ENCODE results near the gene CNPY1. TPM values are rescaled to one million over a fixed set of nuclear protein-coding genes. Genes with fewer than 3 reads are reported as not detected.

The CNPY1 gene
- total RNA-seq, 4 donors from 2014 or later = not detected

- intact Hi-C loops (cut with DNase I; ENCODE audit: low total_unique reads) (no loop called here), in situ Hi-C loops (cut with MboI; ENCODE audit: low pct_ligation_motif_present in 1 of 4, low pct_unique_long_range_greater_than_20kb in 1 of 4, low sequenced_read_pairs in 3 of 4) (no loop called here)
- no peaks in the 10 kb centered on the region for H3K36me3 ChIP-seq
- H3K27me3 ChIP-seq = peaks cover 5% of the 10 kb centered on the region
- H3K4me1 ChIP-seq = no peaks in the 10 kb centered on the region
- no peaks in the 10 kb centered on the region for H3K9me3 ChIP-seq
- no peak for DNase-seq
- TF ChIP-seq CTCF (IDR thresholded peaks at IDR 0.05) (no peak), EP300 (IDR thresholded peaks at IDR 0.05; ENCODE audit: low read depth) (no peak), POLR2AphosphoS5 (IDR thresholded peaks at IDR 0.05) (no peak), POLR2A (IDR thresholded peaks at IDR 0.05) (no peak)
- no peak overlapping the region for H3K4me3 ChIP-seq
- H3K27ac ChIP-seq = no peak overlapping the region
- WGBS, 2 donors (ENCODE audit: low coverage in 1 of 2) = 82 to 84% methylated on average over 16 to 18 of the region's 18 CpGs
Observed at GRCh38 chr7:155560982-155561686, 14.8 kb upstream of the CNPY1 start.

- intact Hi-C loops (cut with DNase I; ENCODE audit: low total_unique reads) = no loop called here
- no peaks in the 10 kb centered on the region for H3K36me3 ChIP-seq
- peaks cover 5% of the 10 kb centered on the region for H3K27me3 ChIP-seq
- TF ChIP-seq POLR2A (IDR thresholded peaks at IDR 0.05) (no peak), EP300 (IDR thresholded peaks at IDR 0.05; ENCODE audit: low read depth) (no peak), POLR2AphosphoS5 (IDR thresholded peaks at IDR 0.05) (no peak), CTCF (IDR thresholded peaks at IDR 0.05) (no peak)
- H3K27ac ChIP-seq = no peak overlapping the region
- in situ Hi-C loops (cut with MboI; ENCODE audit: low pct_ligation_motif_present in 1 of 4, low pct_unique_long_range_greater_than_20kb in 1 of 4, low sequenced_read_pairs in 3 of 4) = no loop called here
- 82 to 97% methylated on average over 5 to 21 of the region's 21 CpGs for WGBS, 2 donors (ENCODE audit: low coverage in 1 of 2)
- H3K9me3 ChIP-seq = no peaks in the 10 kb centered on the region
- no peak for DNase-seq
- no peak overlapping the region for H3K4me3 ChIP-seq
- H3K4me1 ChIP-seq = no peaks in the 10 kb centered on the region
Observed at GRCh38 chr7:155560196-155560885, 14.0 kb upstream of the CNPY1 start.

- WGBS, 2 donors (ENCODE audit: low coverage in 1 of 2) = 74% methylated on average over 8 of the region's 13 CpGs; no CpG with 5 or more reads in 1 of the 2 donors
- Histone ChIP-seq H3K36me3 (no peaks in the 10 kb centered on the region), H3K27me3 (peaks cover 5% of the 10 kb centered on the region), H3K4me1 (no peaks in the 10 kb centered on the region), H3K9me3 (no peaks in the 10 kb centered on the region), H3K27ac (no peak overlapping the region), H3K4me3 (no peak overlapping the region)
- TF ChIP-seq CTCF (IDR thresholded peaks at IDR 0.05) (no peak), POLR2AphosphoS5 (IDR thresholded peaks at IDR 0.05) (no peak), POLR2A (IDR thresholded peaks at IDR 0.05) (no peak), EP300 (IDR thresholded peaks at IDR 0.05; ENCODE audit: low read depth) (no peak)
- DNase-seq = no peak
- intact Hi-C loops (cut with DNase I; ENCODE audit: low total_unique reads) (no loop called here), in situ Hi-C loops (cut with MboI; ENCODE audit: low pct_ligation_motif_present in 1 of 4, low pct_unique_long_range_greater_than_20kb in 1 of 4, low sequenced_read_pairs in 3 of 4) (no loop called here)
Observed at GRCh38 chr7:155559519-155560108, 13.3 kb upstream of the CNPY1 start.

GRCh38 chr7:155558961-155559360, 12.6 kb upstream of the CNPY1 start:
- TF ChIP-seq POLR2A (IDR thresholded peaks at IDR 0.05) (no peak), EP300 (IDR thresholded peaks at IDR 0.05; ENCODE audit: low read depth) (no peak), POLR2AphosphoS5 (IDR thresholded peaks at IDR 0.05) (no peak), CTCF (IDR thresholded peaks at IDR 0.05) (no peak)
- H3K9me3 ChIP-seq = no peaks in the 10 kb centered on the region
- in situ Hi-C loops (cut with MboI; ENCODE audit: low pct_ligation_motif_present in 1 of 4, low pct_unique_long_range_greater_than_20kb in 1 of 4, low sequenced_read_pairs in 3 of 4) = no loop called here
- no peaks in the 10 kb centered on the region for H3K36me3 ChIP-seq
- no peaks in the 10 kb centered on the region for H3K4me1 ChIP-seq
- 92% methylated on average over 13 of the region's 13 CpGs; no CpG with 5 or more reads in 1 of the 2 donors for WGBS, 2 donors (ENCODE audit: low coverage in 1 of 2)
- intact Hi-C loops (cut with DNase I; ENCODE audit: low total_unique reads) = no loop called here
- H3K27ac ChIP-seq = no peak overlapping the region
- peaks cover 5% of the 10 kb centered on the region for H3K27me3 ChIP-seq
- no peak for DNase-seq
- no peak overlapping the region for H3K4me3 ChIP-seq
